GM23338 (cell line): Measurements from ENCODE around the gene RNF181. TPM values are rescaled to one million over a fixed set of nuclear protein-coding genes. Genes with fewer than 3 reads are reported as not detected.

Experiments used
- CREB1 ChIP-seq: fragments of 250-450 bp; sonication (Bioruptor Pico); IDR thresholded peaks from 2 replicates; pipeline ENCODE4 v1.5.0; 2020; ENCODE audit warnings: low read depth, mild to moderate bottlenecking, moderate library complexity
- EZH2phosphoT487 ChIP-seq: fragments of 200-600 bp; sonication (generic); IDR thresholded peaks from one replicate; pipeline ENCODE4 v1.8.1; 2018; ENCODE audit warnings: antibody characterized with exemption; ENCODE audit not compliant: unreplicated experiment
- JUNB ChIP-seq: IDR thresholded peaks from one replicate; pipeline ENCODE4 v1.6.1; 2016; ENCODE audit warnings: antibody characterized with exemption; ENCODE audit not compliant: unreplicated experiment
- NANOG ChIP-seq: IDR thresholded peaks from 2 replicates; pipeline ENCODE4 v1.6.1; 2016; ENCODE audit warnings: antibody characterized with exemption, borderline replicate concordance
- POLR2AphosphoS5 ChIP-seq: IDR thresholded peaks from 2 replicates; pipeline ENCODE4 v1.6.1; 2016; ENCODE audit warnings: antibody characterized with exemption, low read depth
- STAT1 ChIP-seq: IDR thresholded peaks from one replicate; pipeline ENCODE4 v1.6.1; 2016; ENCODE audit warnings: antibody characterized with exemption; ENCODE audit not compliant: unreplicated experiment
- ZNF114 ChIP-seq: fragments of 250-450 bp; sonication (Bioruptor Pico); IDR thresholded peaks from 2 replicates; pipeline ENCODE4 v1.5.0; 2020; ENCODE audit warnings: mild to moderate bottlenecking, moderate library complexity
- polyA plus RNA-seq: library from polyadenylated mRNA; unstranded; fragments of >200 nt; fragmentation: Nextera tagmentation; extraction: Ambion mirVana; gene quantifications from 2 replicates; pipeline ENCODE4 v1.2.1, GENCODE V29; 2016
- total RNA-seq: library from RNA; depleted of rRNA; stranded (reverse); fragments of >200 nt; shearing (Covaris generic); gene quantifications from 2 replicates; pipeline ENCODE4 v1.2.3, GENCODE V29; 2014
- TF ChIP-seq, protein P1 (sequence below): fragments of 250-450 bp; sonication (Bioruptor Pico); IDR thresholded peaks from 2 replicates; pipeline ENCODE4 v1.5.0; 2020; ENCODE audit warnings: mild to moderate bottlenecking, moderate library complexity
- TF ChIP-seq, protein P2 (sequence below), 2 experiments: fragments of 200-600 bp in 1 of 2; sonication (generic) in 1 of 2; conservative IDR thresholded peaks; 2 replicates each; pipeline versions ENCODE4 v1.5.1 to v1.6.1; 2016 to 2017; ENCODE audit warnings: antibody characterized with exemption in 2 of 2, low read depth in 2 of 2, mild to moderate bottlenecking in 2 of 2, moderate library complexity in 1 of 2
- TF ChIP-seq, protein P3 (sequence below): IDR thresholded peaks from 2 replicates; pipeline ENCODE4 v1.6.1; 2016; ENCODE audit warnings: antibody characterized with exemption
- TF ChIP-seq, protein P4 (sequence below): IDR thresholded peaks from one replicate; pipeline ENCODE4 v1.6.1; 2018; ENCODE audit warnings: antibody characterized with exemption; ENCODE audit not compliant: unreplicated experiment

The RNF181 gene
- total and polyA plus RNA-seq, 2 experiments from 2014 or later = 114 to 260 TPM

DNA sequence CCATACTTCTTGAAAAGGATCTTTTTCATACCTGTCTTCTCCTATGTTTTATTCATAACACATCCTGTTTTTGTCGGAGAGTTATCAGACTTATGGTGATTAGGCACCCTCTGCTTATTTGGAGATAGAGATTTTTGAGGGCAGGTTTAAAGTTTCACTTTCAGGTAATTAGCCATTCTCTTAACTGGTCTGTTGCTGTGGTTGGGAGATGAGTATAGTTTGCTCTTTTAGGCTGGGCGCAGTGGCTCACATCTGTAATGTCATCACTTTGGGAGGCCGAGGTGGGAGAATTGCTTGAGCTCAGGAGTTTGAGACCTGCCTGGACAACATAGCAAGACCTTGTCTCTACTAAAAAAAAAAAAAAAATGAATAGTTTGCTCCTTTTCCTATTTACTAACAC is 47.2 kb downstream of the RNF181 start (continued):
- TF ChIP-seq, protein P1, sequence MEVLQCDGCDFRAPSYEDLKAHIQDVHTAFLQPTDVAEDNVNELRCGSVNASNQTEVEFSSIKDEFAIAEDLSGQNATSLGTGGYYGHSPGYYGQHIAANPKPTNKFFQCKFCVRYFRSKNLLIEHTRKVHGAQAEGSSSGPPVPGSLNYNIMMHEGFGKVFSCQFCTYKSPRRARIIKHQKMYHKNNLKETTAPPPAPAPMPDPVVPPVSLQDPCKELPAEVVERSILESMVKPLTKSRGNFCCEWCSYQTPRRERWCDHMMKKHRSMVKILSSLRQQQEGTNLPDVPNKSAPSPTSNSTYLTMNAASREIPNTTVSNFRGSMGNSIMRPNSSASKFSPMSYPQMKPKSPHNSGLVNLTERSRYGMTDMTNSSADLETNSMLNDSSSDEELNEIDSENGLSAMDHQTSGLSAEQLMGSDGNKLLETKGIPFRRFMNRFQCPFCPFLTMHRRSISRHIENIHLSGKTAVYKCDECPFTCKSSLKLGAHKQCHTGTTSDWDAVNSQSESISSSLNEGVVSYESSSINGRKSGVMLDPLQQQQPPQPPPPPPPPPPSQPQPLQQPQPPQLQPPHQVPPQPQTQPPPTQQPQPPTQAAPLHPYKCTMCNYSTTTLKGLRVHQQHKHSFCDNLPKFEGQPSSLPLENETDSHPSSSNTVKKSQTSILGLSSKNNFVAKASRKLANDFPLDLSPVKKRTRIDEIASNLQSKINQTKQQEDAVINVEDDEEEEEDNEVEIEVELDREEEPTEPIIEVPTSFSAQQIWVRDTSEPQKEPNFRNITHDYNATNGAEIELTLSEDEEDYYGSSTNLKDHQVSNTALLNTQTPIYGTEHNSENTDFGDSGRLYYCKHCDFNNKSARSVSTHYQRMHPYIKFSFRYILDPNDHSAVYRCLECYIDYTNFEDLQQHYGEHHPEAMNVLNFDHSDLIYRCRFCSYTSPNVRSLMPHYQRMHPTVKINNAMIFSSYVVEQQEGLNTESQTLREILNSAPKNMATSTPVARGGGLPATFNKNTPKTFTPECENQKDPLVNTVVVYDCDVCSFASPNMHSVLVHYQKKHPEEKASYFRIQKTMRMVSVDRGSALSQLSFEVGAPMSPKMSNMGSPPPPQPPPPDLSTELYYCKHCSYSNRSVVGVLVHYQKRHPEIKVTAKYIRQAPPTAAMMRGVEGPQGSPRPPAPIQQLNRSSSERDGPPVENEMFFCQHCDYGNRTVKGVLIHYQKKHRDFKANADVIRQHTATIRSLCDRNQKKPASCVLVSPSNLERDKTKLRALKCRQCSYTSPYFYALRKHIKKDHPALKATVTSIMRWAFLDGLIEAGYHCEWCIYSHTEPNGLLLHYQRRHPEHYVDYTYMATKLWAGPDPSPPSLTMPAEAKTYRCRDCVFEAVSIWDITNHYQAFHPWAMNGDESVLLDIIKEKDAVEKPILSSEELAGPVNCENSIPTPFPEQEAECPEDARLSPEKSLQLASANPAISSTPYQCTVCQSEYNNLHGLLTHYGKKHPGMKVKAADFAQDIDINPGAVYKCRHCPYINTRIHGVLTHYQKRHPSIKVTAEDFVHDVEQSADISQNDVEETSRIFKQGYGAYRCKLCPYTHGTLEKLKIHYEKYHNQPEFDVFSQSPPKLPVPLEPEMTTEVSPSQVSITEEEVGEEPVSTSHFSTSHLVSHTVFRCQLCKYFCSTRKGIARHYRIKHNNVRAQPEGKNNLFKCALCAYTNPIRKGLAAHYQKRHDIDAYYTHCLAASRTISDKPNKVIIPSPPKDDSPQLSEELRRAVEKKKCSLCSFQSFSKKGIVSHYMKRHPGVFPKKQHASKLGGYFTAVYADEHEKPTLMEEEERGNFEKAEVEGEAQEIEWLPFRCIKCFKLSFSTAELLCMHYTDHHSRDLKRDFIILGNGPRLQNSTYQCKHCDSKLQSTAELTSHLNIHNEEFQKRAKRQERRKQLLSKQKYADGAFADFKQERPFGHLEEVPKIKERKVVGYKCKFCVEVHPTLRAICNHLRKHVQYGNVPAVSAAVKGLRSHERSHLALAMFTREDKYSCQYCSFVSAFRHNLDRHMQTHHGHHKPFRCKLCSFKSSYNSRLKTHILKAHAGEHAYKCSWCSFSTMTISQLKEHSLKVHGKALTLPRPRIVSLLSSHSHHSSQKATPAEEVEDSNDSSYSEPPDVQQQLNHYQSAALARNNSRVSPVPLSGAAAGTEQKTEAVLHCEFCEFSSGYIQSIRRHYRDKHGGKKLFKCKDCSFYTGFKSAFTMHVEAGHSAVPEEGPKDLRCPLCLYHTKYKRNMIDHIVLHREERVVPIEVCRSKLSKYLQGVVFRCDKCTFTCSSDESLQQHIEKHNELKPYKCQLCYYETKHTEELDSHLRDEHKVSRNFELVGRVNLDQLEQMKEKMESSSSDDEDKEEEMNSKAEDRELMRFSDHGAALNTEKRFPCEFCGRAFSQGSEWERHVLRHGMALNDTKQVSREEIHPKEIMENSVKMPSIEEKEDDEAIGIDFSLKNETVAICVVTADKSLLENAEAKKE (CRISPR knock-in tag) = no peak
- no peak for TF ChIP-seq ZNF114 (CRISPR knock-in tag)
- TF ChIP-seq, protein P2, sequence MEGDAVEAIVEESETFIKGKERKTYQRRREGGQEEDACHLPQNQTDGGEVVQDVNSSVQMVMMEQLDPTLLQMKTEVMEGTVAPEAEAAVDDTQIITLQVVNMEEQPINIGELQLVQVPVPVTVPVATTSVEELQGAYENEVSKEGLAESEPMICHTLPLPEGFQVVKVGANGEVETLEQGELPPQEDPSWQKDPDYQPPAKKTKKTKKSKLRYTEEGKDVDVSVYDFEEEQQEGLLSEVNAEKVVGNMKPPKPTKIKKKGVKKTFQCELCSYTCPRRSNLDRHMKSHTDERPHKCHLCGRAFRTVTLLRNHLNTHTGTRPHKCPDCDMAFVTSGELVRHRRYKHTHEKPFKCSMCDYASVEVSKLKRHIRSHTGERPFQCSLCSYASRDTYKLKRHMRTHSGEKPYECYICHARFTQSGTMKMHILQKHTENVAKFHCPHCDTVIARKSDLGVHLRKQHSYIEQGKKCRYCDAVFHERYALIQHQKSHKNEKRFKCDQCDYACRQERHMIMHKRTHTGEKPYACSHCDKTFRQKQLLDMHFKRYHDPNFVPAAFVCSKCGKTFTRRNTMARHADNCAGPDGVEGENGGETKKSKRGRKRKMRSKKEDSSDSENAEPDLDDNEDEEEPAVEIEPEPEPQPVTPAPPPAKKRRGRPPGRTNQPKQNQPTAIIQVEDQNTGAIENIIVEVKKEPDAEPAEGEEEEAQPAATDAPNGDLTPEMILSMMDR (conservative IDR thresholded peaks at IDR 0.05; ENCODE audit: low read depth in 2 of 2) = no peak
- no peak for TF ChIP-seq POLR2AphosphoS5
- TF ChIP-seq EZH2phosphoT487 = no peak
- TF ChIP-seq, protein P3, sequence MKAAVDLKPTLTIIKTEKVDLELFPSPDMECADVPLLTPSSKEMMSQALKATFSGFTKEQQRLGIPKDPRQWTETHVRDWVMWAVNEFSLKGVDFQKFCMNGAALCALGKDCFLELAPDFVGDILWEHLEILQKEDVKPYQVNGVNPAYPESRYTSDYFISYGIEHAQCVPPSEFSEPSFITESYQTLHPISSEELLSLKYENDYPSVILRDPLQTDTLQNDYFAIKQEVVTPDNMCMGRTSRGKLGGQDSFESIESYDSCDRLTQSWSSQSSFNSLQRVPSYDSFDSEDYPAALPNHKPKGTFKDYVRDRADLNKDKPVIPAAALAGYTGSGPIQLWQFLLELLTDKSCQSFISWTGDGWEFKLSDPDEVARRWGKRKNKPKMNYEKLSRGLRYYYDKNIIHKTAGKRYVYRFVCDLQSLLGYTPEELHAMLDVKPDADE = no peak
- no peak for TF ChIP-seq JUNB
- no peak for TF ChIP-seq STAT1
- TF ChIP-seq, protein P4, sequence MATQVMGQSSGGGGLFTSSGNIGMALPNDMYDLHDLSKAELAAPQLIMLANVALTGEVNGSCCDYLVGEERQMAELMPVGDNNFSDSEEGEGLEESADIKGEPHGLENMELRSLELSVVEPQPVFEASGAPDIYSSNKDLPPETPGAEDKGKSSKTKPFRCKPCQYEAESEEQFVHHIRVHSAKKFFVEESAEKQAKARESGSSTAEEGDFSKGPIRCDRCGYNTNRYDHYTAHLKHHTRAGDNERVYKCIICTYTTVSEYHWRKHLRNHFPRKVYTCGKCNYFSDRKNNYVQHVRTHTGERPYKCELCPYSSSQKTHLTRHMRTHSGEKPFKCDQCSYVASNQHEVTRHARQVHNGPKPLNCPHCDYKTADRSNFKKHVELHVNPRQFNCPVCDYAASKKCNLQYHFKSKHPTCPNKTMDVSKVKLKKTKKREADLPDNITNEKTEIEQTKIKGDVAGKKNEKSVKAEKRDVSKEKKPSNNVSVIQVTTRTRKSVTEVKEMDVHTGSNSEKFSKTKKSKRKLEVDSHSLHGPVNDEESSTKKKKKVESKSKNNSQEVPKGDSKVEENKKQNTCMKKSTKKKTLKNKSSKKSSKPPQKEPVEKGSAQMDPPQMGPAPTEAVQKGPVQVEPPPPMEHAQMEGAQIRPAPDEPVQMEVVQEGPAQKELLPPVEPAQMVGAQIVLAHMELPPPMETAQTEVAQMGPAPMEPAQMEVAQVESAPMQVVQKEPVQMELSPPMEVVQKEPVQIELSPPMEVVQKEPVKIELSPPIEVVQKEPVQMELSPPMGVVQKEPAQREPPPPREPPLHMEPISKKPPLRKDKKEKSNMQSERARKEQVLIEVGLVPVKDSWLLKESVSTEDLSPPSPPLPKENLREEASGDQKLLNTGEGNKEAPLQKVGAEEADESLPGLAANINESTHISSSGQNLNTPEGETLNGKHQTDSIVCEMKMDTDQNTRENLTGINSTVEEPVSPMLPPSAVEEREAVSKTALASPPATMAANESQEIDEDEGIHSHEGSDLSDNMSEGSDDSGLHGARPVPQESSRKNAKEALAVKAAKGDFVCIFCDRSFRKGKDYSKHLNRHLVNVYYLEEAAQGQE = no peak
- no peak for TF ChIP-seq CREB1
- no peak for TF ChIP-seq NANOG
